22Rv1 (cell line): Measurements from ENCODE around the gene PLCH2.

ENCODE experiments used
- H3K27ac ChIP-seq: fragments of 450-650 bp; 2 replicates; pipeline ENCODE4 v1.5.1; 2017
- ZFX ChIP-seq: fragments of 450-650 bp; IDR thresholded peaks from 2 replicates; pipeline ENCODE4 v1.6.1; 2017; ENCODE audit warnings: antibody characterized with exemption, borderline replicate concordance
- TF ChIP-seq, protein P1 (sequence below): fragments of 450-650 bp; IDR thresholded peaks from 2 replicates; pipeline ENCODE4 v1.5.1; 2017; ENCODE audit warnings: mild to moderate bottlenecking

PLCH2 gene

DNA sequence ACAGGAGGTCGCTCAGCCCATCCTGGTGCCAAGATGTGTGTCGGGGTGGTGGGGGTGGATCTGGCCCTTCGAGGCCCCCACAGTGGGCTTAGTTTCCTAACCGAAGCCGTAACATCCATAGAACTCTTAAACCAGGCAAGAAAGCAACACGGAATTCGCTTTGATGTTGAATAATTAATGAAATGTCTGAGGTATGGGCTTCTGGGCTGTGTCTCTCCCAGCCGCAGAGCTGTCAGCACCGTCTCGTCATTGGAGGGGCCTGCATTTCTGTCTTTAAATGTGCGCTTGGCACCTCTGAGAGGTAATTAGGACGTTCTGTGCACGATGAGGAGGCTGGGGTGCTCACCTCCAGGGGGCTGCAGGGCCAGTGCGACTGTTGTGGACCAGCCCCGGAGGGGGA, 13.3 kb upstream of the PLCH2 start:
- no peak overlapping the region for H3K27ac ChIP-seq
- no peak for TF ChIP-seq ZFX
- TF ChIP-seq, protein P1, sequence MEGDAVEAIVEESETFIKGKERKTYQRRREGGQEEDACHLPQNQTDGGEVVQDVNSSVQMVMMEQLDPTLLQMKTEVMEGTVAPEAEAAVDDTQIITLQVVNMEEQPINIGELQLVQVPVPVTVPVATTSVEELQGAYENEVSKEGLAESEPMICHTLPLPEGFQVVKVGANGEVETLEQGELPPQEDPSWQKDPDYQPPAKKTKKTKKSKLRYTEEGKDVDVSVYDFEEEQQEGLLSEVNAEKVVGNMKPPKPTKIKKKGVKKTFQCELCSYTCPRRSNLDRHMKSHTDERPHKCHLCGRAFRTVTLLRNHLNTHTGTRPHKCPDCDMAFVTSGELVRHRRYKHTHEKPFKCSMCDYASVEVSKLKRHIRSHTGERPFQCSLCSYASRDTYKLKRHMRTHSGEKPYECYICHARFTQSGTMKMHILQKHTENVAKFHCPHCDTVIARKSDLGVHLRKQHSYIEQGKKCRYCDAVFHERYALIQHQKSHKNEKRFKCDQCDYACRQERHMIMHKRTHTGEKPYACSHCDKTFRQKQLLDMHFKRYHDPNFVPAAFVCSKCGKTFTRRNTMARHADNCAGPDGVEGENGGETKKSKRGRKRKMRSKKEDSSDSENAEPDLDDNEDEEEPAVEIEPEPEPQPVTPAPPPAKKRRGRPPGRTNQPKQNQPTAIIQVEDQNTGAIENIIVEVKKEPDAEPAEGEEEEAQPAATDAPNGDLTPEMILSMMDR: no peak

DNA sequence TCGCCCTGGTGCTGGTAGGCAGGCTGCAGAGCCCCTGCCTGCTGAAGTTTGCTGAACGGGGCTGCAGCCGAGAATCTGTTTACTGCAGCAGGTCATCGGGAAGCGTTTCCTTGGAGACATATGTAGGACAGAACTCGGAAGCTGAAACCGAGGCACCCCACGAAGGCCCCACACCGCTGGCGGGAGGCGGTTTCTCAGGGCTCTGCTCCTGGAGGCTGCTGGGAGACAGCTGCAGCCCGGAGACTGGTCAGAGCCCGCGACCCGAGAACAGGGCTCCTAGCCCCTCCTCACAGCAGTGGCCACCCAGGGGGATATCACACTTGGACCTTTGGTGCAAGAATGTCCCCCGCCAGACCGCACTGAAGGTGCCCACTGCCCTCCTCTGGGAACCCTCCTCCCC, 12.7 kb upstream of the PLCH2 start:
- TF ChIP-seq ZFX: no peak
- TF ChIP-seq, protein P1: no peak
- H3K27ac ChIP-seq: no peak overlapping the region

DNA sequence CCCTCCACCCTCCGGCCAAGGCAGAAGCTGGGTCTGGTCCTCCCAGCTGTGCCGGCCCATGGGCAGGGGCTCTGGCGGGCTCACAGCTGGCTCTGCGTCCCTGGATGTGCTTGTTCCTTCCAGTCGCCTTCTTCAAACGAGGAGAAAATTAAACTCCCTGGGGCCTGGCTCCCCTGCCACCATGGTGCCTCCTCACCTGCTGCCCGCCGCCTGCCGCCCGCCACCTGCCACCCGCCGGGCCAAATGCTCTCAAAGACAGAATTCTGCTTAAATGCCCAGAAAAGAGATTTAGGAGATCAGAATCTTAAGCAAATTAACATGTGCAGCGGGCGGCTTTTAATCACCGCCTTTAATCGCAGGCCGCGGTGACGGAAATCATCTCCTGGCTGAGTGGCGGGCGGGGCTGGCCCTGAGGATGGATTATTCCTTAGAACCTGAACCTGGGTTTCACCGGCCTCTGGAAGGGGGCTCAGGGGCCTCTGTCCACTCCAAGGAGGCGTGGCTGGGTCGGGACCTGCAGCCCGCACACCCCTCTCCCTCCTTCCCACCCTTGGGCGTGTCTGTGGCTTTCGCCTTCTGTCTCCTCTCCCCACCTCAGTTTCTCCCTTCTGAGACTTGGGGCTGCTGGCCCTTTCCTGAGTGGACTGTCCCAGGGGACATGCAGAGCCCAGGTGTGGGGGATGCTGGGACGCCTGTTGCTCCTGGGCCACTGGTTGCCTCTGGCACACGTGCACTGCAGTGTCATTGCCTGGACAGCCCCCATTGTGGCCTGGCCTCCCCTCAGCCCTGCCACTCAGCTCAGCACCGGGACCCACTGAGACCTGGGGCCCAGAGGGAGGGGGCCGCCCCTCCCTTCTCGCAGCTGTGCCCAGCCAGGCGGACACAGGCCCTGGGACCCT, 10.5 kb upstream of the PLCH2 start:
- no peak for TF ChIP-seq ZFX
- TF ChIP-seq, protein P1: no peak
- no peak overlapping the region for H3K27ac ChIP-seq

DNA sequence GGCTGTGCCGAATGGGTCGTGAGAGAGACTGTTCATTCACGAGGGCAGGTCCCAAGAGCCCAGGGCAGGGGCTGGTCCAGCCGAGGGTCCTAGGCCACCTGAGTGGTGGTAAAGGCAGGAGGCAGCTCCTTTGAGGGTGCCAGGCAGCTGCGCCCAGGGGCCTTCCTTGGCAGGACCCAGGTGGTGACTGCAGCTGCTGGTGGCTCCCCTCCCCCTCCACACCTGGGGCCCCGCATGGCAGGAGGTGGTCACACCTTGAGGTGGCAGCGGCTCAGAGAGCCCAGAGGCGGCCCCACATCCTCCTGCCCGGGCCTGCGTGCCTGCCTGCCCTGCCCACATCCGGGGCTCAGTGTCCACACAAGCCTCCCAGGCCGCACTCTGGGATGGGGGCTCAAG, 9.8 kb upstream of the PLCH2 start:
- no peak overlapping the region for H3K27ac ChIP-seq
- TF ChIP-seq, protein P1: no peak
- no peak for TF ChIP-seq ZFX

DNA sequence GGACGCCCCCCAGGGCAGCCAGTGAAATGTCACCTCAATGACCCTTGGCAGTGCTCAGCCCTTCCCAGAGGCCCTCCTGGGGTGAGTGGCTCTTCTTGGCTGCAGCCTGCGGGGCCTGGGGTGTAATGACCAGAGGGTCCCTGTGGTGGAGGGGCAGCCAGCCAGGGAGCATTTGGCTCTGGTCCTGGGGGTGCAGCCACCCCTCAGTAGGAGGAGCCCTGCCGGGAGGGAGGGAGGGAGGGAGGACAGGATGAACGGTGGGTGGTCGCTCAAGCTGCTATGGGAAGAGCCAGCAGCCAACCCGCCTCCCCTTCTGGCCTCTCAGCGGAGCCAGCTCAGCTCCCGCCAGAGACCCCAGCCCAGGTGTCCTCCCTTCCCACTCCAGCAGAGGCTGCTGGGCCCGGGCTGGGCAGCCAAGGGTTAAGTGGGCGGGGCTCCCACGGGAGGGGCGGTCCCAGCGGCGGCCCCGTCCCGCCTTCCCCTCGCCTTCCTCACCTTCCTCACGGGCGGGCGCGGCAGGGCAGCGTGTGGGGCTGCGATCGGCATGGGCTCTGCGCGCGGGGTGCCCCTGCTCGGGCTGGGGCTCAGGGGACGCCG, 9.0 kb upstream of the PLCH2 start:
- H3K27ac ChIP-seq: no peak overlapping the region
- TF ChIP-seq ZFX: no peak
- TF ChIP-seq, protein P1: no peak

DNA sequence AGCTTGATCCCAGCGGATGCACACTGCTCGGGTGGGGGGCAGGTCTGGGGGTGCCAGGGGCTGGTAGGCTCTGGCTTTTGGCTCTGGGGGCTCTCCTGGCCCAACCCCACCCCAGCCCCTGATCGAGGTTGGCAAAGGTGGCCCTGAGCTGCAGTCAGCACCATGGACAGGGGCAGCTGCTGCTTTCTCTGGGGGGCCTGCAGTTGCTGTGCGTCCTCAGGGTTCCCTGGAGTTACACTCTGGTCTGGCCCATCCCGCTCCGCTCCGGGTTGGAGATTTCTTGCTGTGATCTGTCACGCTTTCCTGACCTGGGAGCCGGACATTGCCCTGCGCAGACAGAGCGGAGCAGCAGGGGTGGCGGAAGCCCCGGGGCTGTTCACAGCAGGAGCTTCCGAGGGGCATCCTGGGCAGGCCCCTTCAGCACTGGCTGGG, 8.0 kb upstream of the PLCH2 start:
- TF ChIP-seq, protein P1: no peak
- no peak for TF ChIP-seq ZFX
- no peak overlapping the region for H3K27ac ChIP-seq

DNA sequence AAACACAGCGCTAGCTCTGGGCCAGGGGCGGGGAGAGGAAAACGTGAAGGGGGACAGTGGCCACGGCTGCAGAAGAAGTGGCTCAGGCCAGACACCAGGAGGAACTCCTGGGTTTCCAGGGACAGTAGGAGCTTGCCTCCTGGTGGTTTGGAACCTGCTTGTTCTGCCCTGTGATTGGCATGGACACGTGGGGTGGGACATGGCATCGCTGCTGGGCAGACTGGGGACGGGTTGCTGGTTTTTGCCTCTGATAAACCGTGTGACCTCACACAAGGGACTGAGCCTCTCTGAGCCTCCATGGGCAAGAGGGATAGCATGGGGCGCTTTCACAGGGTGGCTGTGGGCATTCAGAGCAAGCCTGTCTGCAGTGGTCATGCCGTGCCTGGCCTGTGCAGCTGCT, 7.5 kb upstream of the PLCH2 start:
- TF ChIP-seq, protein P1: no peak
- no peak overlapping the region for H3K27ac ChIP-seq
